Upper lobe of left lung (tissue), 6 donors: ENCODE data around the gene ARID3C. TPM values are rescaled to one million over a fixed set of nuclear protein-coding genes. Genes with fewer than 3 reads are reported as not detected.

ENCODE experiments used
- ATAC-seq, 2 donors: fragments of 200-7000 bp; cut with Tn5 transposase; one replicate each; pipeline ENCODE4 v1.9.1; 2022; ENCODE audit warnings: mild to moderate bottlenecking in 2 of 2, moderate library complexity in 2 of 2; ENCODE audit not compliant: low FRiP score in 2 of 2
- DNase-seq, 2 donors: peaks; one replicate each; pipeline ENCODE4 v3.0.0-alpha.2; 2019 to 2020
- H3K27ac ChIP-seq, 4 donors: fragments of 200-600 bp; sonication (generic); one replicate each; pipeline ENCODE4 v1.5.1; 2016 to 2019
- H3K27me3 ChIP-seq, 4 donors: fragments of 200-600 bp; sonication (generic); one replicate each; pipeline ENCODE4 v1.5.1; 2017 to 2019
- H3K36me3 ChIP-seq, 4 donors: fragments of 200-600 bp; sonication (generic); one replicate each; pipeline ENCODE4 v1.5.1; 2016 to 2019
- H3K4me1 ChIP-seq, 4 donors: fragments of 200-600 bp; sonication (generic); one replicate each; pipeline ENCODE4 v1.5.1; 2018 to 2019
- H3K4me3 ChIP-seq, 4 donors: fragments of 200-600 bp; sonication (generic); one replicate each; pipeline ENCODE4 v1.5.1; 2017 to 2019; ENCODE audit warnings: mild to moderate bottlenecking in 2 of 4, moderate library complexity in 1 of 4
- H3K9me3 ChIP-seq, 4 donors: fragments of 200-600 bp; sonication (generic); one replicate each; pipeline ENCODE4 v1.5.1; 2018 to 2019
- CTCF ChIP-seq, 6 experiments: fragments of 450-650 bp in 4 of 6; fragments of 200-600 bp in 2 of 6; sonication (generic) in 2 of 6; IDR thresholded peaks; one replicate each; pipeline ENCODE4 v1.5.1; 2016 to 2019; ENCODE audit warnings: antibody characterized with exemption in 6 of 6
- EP300 ChIP-seq, 4 donors: sonication (generic); formaldehyde crosslinking; IDR thresholded peaks; one replicate each; pipeline ENCODE4 v1.5.1; 2017; ENCODE audit warnings: antibody characterized with exemption in 4 of 4, control low read depth in 2 of 4
- POLR2A ChIP-seq, 4 donors: fragments of 450-650 bp; IDR thresholded peaks; one replicate each; pipeline ENCODE4 v1.5.1; 2016 to 2017; ENCODE audit warnings: antibody characterized with exemption in 4 of 4, mild to moderate bottlenecking in 2 of 4
- POLR2AphosphoS5 ChIP-seq, 2 donors: sonication (generic); formaldehyde crosslinking; IDR thresholded peaks; one replicate each; pipeline ENCODE4 v1.5.1; 2017; ENCODE audit warnings: antibody characterized with exemption in 2 of 2
- WGBS, 2 donors: methylation state at CpG; one replicate each; pipeline ENCODE4 v1.1.5; 2017 to 2018; 5-methylcytosine and 5-hydroxymethylcytosine counted together
- total RNA-seq, 6 donors: library from RNA; depleted of rRNA in 4 of 6; stranded (reverse); fragments of >200 nt in 4 of 6; gene quantifications; one replicate each; pipeline versions ENCODE4 v1.1.0 to v1.2.1, GENCODE V29; 2016 to 2021
- donor health status: DM: no; HTN: no; CAD: no; lungs with moderate emphysema.
- donor health status: DM: no; HTN: yes; CAD: no; lungs with severe emphysema.

Gene ARID3C
- total RNA-seq, 6 donors from 2014 or later: not detected

GRCh38 chr9:34629491-34629808 lies 584 bp upstream of the ARID3C start:
- H3K4me1 ChIP-seq: peaks cover 9 to 18% (median 12%) of the 10 kb centered on the region in 4 donors
- DNase-seq (no peak), ATAC-seq (no peak)
- no peaks in the 10 kb centered on the region for H3K9me3 ChIP-seq
- 30 to 35% methylated on average over 4 to 5 of the region's 5 CpGs for WGBS, 2 donors
- H3K27me3 ChIP-seq: peaks cover 1 to 54% (median 20%) of the 10 kb centered on the region in 4 donors
- TF ChIP-seq POLR2AphosphoS5 (IDR thresholded peaks at IDR 0.05): no peak
- no peak for TF ChIP-seq POLR2A (IDR thresholded peaks at IDR 0.05)
- TF ChIP-seq EP300 (IDR thresholded peaks at IDR 0.05): no peak
- no peak for TF ChIP-seq CTCF (IDR thresholded peaks at IDR 0.05)
- H3K4me3 ChIP-seq: no peak overlapping the region
- no peak overlapping the region for H3K27ac ChIP-seq
- H3K36me3 ChIP-seq: no peaks in the 10 kb centered on the region

GRCh38 chr9:34627716-34628655 lies 880 bp downstream of the ARID3C start:
- ATAC-seq: no peak
- Histone ChIP-seq H3K36me3 (no peaks in the 10 kb centered on the region), H3K4me1 (peaks cover 17 to 29% (median 19%) of the 10 kb centered on the region in 4 donors), H3K27me3 (peaks cover 1 to 66% (median 32%) of the 10 kb centered on the region in 4 donors), H3K9me3 (no peaks in the 10 kb centered on the region), H3K27ac (no peak overlapping the region), H3K4me3 (peak overlapping the region in 2 of 4 donors; percentile 44 to 54)
- no peak for DNase-seq
- TF ChIP-seq CTCF (IDR thresholded peaks at IDR 0.05): no peak
- no peak for TF ChIP-seq POLR2AphosphoS5 (IDR thresholded peaks at IDR 0.05)
- TF ChIP-seq EP300 (IDR thresholded peaks at IDR 0.05): no peak
- TF ChIP-seq POLR2A (IDR thresholded peaks at IDR 0.05): no peak
- WGBS, 2 donors: 38 to 42% methylated on average over 15 to 16 of the region's 20 CpGs

DNA sequence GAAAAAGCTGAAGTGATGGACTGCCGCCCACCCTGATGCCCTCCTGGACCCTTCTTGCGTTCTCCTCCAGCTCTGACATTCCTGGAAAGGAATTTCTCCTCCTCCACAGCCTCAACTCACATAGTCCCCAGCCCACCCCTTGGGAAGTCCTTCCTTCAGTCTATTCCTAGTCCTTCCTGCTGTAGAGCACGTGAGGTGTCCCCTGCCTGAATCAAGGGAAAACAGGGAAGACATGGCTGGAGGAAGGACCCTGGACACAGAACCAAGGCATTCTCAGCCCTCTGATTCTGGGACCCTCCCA lies 3.7 kb downstream of the ARID3C start:
- ATAC-seq: no peak
- peaks cover 19 to 29% (median 21%) of the 10 kb centered on the region in 4 donors for H3K4me1 ChIP-seq
- no peaks in the 10 kb centered on the region for H3K9me3 ChIP-seq
- peaks cover 1 to 72% (median 31%) of the 10 kb centered on the region in 4 donors for H3K27me3 ChIP-seq
- 67 to 76% methylated on average over 3 of the region's 3 CpGs for WGBS, 2 donors
- H3K27ac ChIP-seq: no peak overlapping the region
- DNase-seq: no peak
- TF ChIP-seq CTCF (IDR thresholded peaks at IDR 0.05) (no peak), EP300 (IDR thresholded peaks at IDR 0.05) (no peak), POLR2A (IDR thresholded peaks at IDR 0.05) (no peak), POLR2AphosphoS5 (IDR thresholded peaks at IDR 0.05) (no peak)
- no peaks in the 10 kb centered on the region for H3K36me3 ChIP-seq
- no peak overlapping the region for H3K4me3 ChIP-seq

- Histone ChIP-seq H3K27ac (no peak overlapping the region), H3K9me3 (no peaks in the 10 kb centered on the region), H3K4me3 (no peak overlapping the region), H3K4me1 (peaks cover 20 to 32% (median 24%) of the 10 kb centered on the region in 4 donors), H3K36me3 (no peaks in the 10 kb centered on the region), H3K27me3 (peaks cover 1 to 68% (median 29%) of the 10 kb centered on the region in 4 donors)
- peak in 1 of 2 donors; percentile 75 for DNase-seq
- TF ChIP-seq POLR2AphosphoS5 (IDR thresholded peaks at IDR 0.05): no peak
- TF ChIP-seq CTCF (IDR thresholded peaks at IDR 0.05): no peak
- no peak for TF ChIP-seq POLR2A (IDR thresholded peaks at IDR 0.05)
- no peak for TF ChIP-seq EP300 (IDR thresholded peaks at IDR 0.05)
- ATAC-seq: no peak
- 29 to 37% methylated on average over 9 to 38 of the region's 39 CpGs for WGBS, 2 donors
Observed at GRCh38 chr9:34624475-34625185, 4.2 kb downstream of the ARID3C start.
